ENCODE measurements around the gene PLEKHM2.
"Not testable (repeated sequence)": the region's sequence is repeated elsewhere in the genome, so short reads cannot be mapped to it uniquely, and the experiment has no call there.

The PLEKHM2 gene

GRCh38 chr1:15696956-15697521 is 12.9 kb downstream of the PLEKHM2 start:
- Histone ChIP-seq H3K4me3 (ENCODE audit: low read length) (no peak overlapping the region), H3K27me3 (ENCODE audit: control insufficient read depth, insufficient read depth, low read length) (no peaks in the 10 kb centered on the region), H3K9ac (ENCODE audit: low read length) (no peak overlapping the region), H3K36me3 (ENCODE audit: control insufficient read depth, insufficient read depth, low read length) (no peaks in the 10 kb centered on the region), H3K4me1 (ENCODE audit: control insufficient read depth, insufficient read depth, low read length) (no peaks in the 10 kb centered on the region), H3K9me3 (ENCODE audit: control insufficient read depth, low read length) (no peaks in the 10 kb centered on the region)

- H3K27me3 ChIP-seq (ENCODE audit: control insufficient read depth, insufficient read depth, low read length): no peaks in the 10 kb centered on the region
- H3K4me3 ChIP-seq (ENCODE audit: low read length): no peak overlapping the region
- no peak overlapping the region for H3K9ac ChIP-seq (ENCODE audit: low read length)
- peaks cover 6% of the 10 kb centered on the region for H3K4me1 ChIP-seq (ENCODE audit: control insufficient read depth, insufficient read depth, low read length)
- H3K36me3 ChIP-seq (ENCODE audit: control insufficient read depth, insufficient read depth, low read length): no peaks in the 10 kb centered on the region
- H3K9me3 ChIP-seq (ENCODE audit: control insufficient read depth, low read length): no peaks in the 10 kb centered on the region
These were observed 14.1 kb downstream of the PLEKHM2 start for GRCh38 chr1:15698201-15698600.

GRCh38 chr1:15699321-15699720 is 15.2 kb downstream of the PLEKHM2 start:
- H3K27me3 ChIP-seq (ENCODE audit: control insufficient read depth, insufficient read depth, low read length); H3K4me3 ChIP-seq (ENCODE audit: low read length): not testable (repeated sequence)

GRCh38 chr1:15700508-15700907 is 16.4 kb downstream of the PLEKHM2 start:
- Histone ChIP-seq H3K27me3 (ENCODE audit: control insufficient read depth, insufficient read depth, low read length) (no peaks in the 10 kb centered on the region), H3K36me3 (ENCODE audit: control insufficient read depth, insufficient read depth, low read length) (no peaks in the 10 kb centered on the region), H3K4me3 (ENCODE audit: low read length) (no peak overlapping the region), H3K9me3 (ENCODE audit: control insufficient read depth, low read length) (no peaks in the 10 kb centered on the region), H3K4me1 (ENCODE audit: control insufficient read depth, insufficient read depth, low read length) (peaks cover 22% of the 10 kb centered on the region), H3K9ac (ENCODE audit: low read length) (no peak overlapping the region)

More at GRCh38 chr1:15699321-15699720, 15.2 kb downstream of the PLEKHM2 start:
- not testable (repeated sequence) for H3K9ac ChIP-seq (ENCODE audit: low read length); H3K36me3 ChIP-seq (ENCODE audit: control insufficient read depth, insufficient read depth, low read length); H3K9me3 ChIP-seq (ENCODE audit: control insufficient read depth, low read length)
- peaks cover 18% of the 10 kb centered on the region for H3K4me1 ChIP-seq (ENCODE audit: control insufficient read depth, insufficient read depth, low read length)

GRCh38 chr1:15701784-15702183 is 17.7 kb downstream of the PLEKHM2 start:
- H3K9ac ChIP-seq (ENCODE audit: low read length): no peak overlapping the region
- H3K9me3 ChIP-seq (ENCODE audit: control insufficient read depth, low read length): no peaks in the 10 kb centered on the region
- H3K4me1 ChIP-seq (ENCODE audit: control insufficient read depth, insufficient read depth, low read length): peaks cover 22% of the 10 kb centered on the region
- H3K36me3 ChIP-seq (ENCODE audit: control insufficient read depth, insufficient read depth, low read length): no peaks in the 10 kb centered on the region
- no peak overlapping the region for H3K4me3 ChIP-seq (ENCODE audit: low read length)
- H3K27me3 ChIP-seq (ENCODE audit: control insufficient read depth, insufficient read depth, low read length): no peaks in the 10 kb centered on the region

GRCh38 chr1:15702722-15703550 is 18.8 kb downstream of the PLEKHM2 start:
- Histone ChIP-seq H3K4me1 (ENCODE audit: control insufficient read depth, insufficient read depth, low read length) (peaks cover 22% of the 10 kb centered on the region), H3K36me3 (ENCODE audit: control insufficient read depth, insufficient read depth, low read length) (no peaks in the 10 kb centered on the region), H3K9ac (ENCODE audit: low read length) (peak overlapping the region; percentile 40), H3K27me3 (ENCODE audit: control insufficient read depth, insufficient read depth, low read length) (no peaks in the 10 kb centered on the region), H3K9me3 (ENCODE audit: control insufficient read depth, low read length) (no peaks in the 10 kb centered on the region), H3K4me3 (ENCODE audit: low read length) (no peak overlapping the region)

GRCh38 chr1:15703562-15703961 is 19.4 kb downstream of the PLEKHM2 start:
- Histone ChIP-seq H3K9me3 (ENCODE audit: control insufficient read depth, low read length) (no peaks in the 10 kb centered on the region), H3K4me1 (ENCODE audit: control insufficient read depth, insufficient read depth, low read length) (peaks cover 22% of the 10 kb centered on the region), H3K9ac (ENCODE audit: low read length) (peak overlapping the region; percentile 40)

GRCh38 chr1:15704526-15705183 is 20.5 kb downstream of the PLEKHM2 start:
- no peak overlapping the region for H3K9ac ChIP-seq (ENCODE audit: low read length)
- no peaks in the 10 kb centered on the region for H3K27me3 ChIP-seq (ENCODE audit: control insufficient read depth, insufficient read depth, low read length)
- no peaks in the 10 kb centered on the region for H3K36me3 ChIP-seq (ENCODE audit: control insufficient read depth, insufficient read depth, low read length)
- H3K4me3 ChIP-seq (ENCODE audit: low read length): no peak overlapping the region
- H3K4me1 ChIP-seq (ENCODE audit: control insufficient read depth, insufficient read depth, low read length): peaks cover 22% of the 10 kb centered on the region
- no peaks in the 10 kb centered on the region for H3K9me3 ChIP-seq (ENCODE audit: control insufficient read depth, low read length)

More at GRCh38 chr1:15703562-15703961, 19.4 kb downstream of the PLEKHM2 start:
- H3K27me3 ChIP-seq (ENCODE audit: control insufficient read depth, insufficient read depth, low read length): no peaks in the 10 kb centered on the region
- H3K4me3 ChIP-seq (ENCODE audit: low read length): no peak overlapping the region
- no peaks in the 10 kb centered on the region for H3K36me3 ChIP-seq (ENCODE audit: control insufficient read depth, insufficient read depth, low read length)

GRCh38 chr1:15705184-15705566 is 21.1 kb downstream of the PLEKHM2 start:
- Histone ChIP-seq H3K9me3 (ENCODE audit: control insufficient read depth, low read length) (no peaks in the 10 kb centered on the region), H3K27me3 (ENCODE audit: control insufficient read depth, insufficient read depth, low read length) (no peaks in the 10 kb centered on the region), H3K4me1 (ENCODE audit: control insufficient read depth, insufficient read depth, low read length) (peaks cover 22% of the 10 kb centered on the region), H3K36me3 (ENCODE audit: control insufficient read depth, insufficient read depth, low read length) (no peaks in the 10 kb centered on the region), H3K9ac (ENCODE audit: low read length) (no peak overlapping the region), H3K4me3 (ENCODE audit: low read length) (no peak overlapping the region)

- no peaks in the 10 kb centered on the region for H3K27me3 ChIP-seq (ENCODE audit: control insufficient read depth, insufficient read depth, low read length)
- H3K36me3 ChIP-seq (ENCODE audit: control insufficient read depth, insufficient read depth, low read length): no peaks in the 10 kb centered on the region
- H3K4me1 ChIP-seq (ENCODE audit: control insufficient read depth, insufficient read depth, low read length): peaks cover 22% of the 10 kb centered on the region
- no peak overlapping the region for H3K4me3 ChIP-seq (ENCODE audit: low read length)
- no peaks in the 10 kb centered on the region for H3K9me3 ChIP-seq (ENCODE audit: control insufficient read depth, low read length)
- no peak overlapping the region for H3K9ac ChIP-seq (ENCODE audit: low read length)
These were observed 22.6 kb downstream of the PLEKHM2 start for GRCh38 chr1:15706751-15707150.

GRCh38 chr1:15707239-15707925 is 23.3 kb downstream of the PLEKHM2 start:
- H3K4me1 ChIP-seq (ENCODE audit: control insufficient read depth, insufficient read depth, low read length): peaks cover 22% of the 10 kb centered on the region
- no peaks in the 10 kb centered on the region for H3K27me3 ChIP-seq (ENCODE audit: control insufficient read depth, insufficient read depth, low read length)
- H3K9me3 ChIP-seq (ENCODE audit: control insufficient read depth, low read length): no peaks in the 10 kb centered on the region
- no peaks in the 10 kb centered on the region for H3K36me3 ChIP-seq (ENCODE audit: control insufficient read depth, insufficient read depth, low read length)
- no peak overlapping the region for H3K9ac ChIP-seq (ENCODE audit: low read length)
- no peak overlapping the region for H3K4me3 ChIP-seq (ENCODE audit: low read length)
